GM06990 (cell line): ENCODE measurements around the gene KCNK1.

ENCODE experiments used
- DNase-seq: peaks from one replicate; pipeline ENCODE4 v3.0.0-alpha.2; 2011; ENCODE audit not compliant: insufficient read length; ENCODE audit errors: extremely low read depth
- H3K27me3 ChIP-seq: replicated peaks from 2 replicates; pipeline ENCODE4 v1.6.0; 2011; ENCODE audit warnings: low read length; ENCODE audit not compliant: control insufficient read depth, insufficient read depth
- H3K36me3 ChIP-seq: 2 replicates; pipeline ENCODE4 v1.5.1; 2011; ENCODE audit warnings: low read length; ENCODE audit not compliant: control insufficient read depth, insufficient read depth
- H3K4me3 ChIP-seq: replicated peaks from 2 replicates; pipeline ENCODE4 v1.5.1; 2011; ENCODE audit warnings: low read depth, mild to moderate bottlenecking, control low read depth, low read length
- TF ChIP-seq, protein P1 (sequence below): IDR thresholded peaks from 2 replicates; pipeline ENCODE4 v1.5.1; 2011; ENCODE audit warnings: low read length, control low read depth, mild to moderate bottlenecking, inconsistent platforms; ENCODE audit not compliant: insufficient read depth, poor library complexity, severe bottlenecking

Gene KCNK1

DNA sequence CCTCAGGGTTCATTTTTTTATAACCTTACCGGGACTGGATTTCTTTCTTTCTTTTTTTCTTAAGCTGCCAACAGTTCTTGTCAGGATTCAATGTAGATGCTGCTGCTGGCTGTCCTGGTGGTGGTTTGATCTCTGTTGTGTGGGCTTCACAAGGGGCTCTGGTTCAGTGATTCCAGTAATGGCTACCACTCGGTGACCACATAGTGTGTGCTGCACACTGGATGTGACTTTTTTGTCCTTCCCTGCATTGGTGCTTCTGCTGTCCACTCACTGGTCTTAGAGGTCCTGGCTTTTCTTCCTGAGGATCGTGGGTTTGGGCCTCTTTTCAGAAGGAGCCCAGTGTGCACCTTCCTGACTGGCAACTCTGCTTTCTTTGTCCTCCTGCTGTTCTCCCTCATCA lies 18.5 kb downstream of the KCNK1 start:
- TF ChIP-seq, protein P1, sequence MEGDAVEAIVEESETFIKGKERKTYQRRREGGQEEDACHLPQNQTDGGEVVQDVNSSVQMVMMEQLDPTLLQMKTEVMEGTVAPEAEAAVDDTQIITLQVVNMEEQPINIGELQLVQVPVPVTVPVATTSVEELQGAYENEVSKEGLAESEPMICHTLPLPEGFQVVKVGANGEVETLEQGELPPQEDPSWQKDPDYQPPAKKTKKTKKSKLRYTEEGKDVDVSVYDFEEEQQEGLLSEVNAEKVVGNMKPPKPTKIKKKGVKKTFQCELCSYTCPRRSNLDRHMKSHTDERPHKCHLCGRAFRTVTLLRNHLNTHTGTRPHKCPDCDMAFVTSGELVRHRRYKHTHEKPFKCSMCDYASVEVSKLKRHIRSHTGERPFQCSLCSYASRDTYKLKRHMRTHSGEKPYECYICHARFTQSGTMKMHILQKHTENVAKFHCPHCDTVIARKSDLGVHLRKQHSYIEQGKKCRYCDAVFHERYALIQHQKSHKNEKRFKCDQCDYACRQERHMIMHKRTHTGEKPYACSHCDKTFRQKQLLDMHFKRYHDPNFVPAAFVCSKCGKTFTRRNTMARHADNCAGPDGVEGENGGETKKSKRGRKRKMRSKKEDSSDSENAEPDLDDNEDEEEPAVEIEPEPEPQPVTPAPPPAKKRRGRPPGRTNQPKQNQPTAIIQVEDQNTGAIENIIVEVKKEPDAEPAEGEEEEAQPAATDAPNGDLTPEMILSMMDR, result no peak
- no peaks in the 10 kb centered on the region for H3K36me3 ChIP-seq
- H3K4me3 ChIP-seq, result no peak overlapping the region
- H3K27me3 ChIP-seq, result no peaks in the 10 kb centered on the region
- no peak for DNase-seq

DNA sequence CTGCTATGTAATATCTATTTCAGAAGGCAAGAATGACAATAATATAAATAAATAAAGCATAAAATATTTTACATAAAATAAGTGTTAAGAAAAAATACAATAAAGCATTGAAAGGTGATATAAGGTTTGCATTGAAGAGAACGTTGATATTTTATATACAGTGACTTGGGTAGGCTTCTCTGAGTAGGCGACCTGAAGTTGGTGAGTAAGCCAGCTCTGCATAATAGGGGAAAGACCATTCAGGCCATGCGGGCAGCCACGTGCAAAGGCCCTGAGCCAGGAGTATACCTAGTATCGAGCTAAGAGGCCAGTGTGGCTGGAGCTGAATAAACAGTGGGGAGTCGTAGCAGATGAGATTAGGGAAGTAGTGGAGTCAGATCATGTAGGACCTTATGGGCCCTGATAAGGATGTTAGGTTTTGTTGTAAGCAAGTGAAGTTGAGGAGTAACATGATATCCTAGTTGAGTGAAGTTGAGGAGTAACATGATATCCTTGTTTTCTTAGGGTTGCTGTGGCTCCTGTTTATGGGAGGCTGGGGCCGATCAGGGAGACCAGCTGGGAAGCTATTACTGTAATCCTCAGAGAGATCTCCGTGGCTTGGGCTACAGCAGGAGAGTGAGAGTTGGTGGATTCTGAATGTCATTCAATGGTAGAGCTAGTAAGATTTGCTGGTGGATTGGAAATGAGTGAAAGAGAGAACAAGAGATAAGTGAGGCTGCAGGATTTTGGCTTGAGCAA lies 22.0 kb downstream of the KCNK1 start:
- TF ChIP-seq, protein P1, result no peak
- no peak overlapping the region for H3K4me3 ChIP-seq
- no peaks in the 10 kb centered on the region for H3K36me3 ChIP-seq
- H3K27me3 ChIP-seq, result no peaks in the 10 kb centered on the region
- no peak for DNase-seq

DNA sequence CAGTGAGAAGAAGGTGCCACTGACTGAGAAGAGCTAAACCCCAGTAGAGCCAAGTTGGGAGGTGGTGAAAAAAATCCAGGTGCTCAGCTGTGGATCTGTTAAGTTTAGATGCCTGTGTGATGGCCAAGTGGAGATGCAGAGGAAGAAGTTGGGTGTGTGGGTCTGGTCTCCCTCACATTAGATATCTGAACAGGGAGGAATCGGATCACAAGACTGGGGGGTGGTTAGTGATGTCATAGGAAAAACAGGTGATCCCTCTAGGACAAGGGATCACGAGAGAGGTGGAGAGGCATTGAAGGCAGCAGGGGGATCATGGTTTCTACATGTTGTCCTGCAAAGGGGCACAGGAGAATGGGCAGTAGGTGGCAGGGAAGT lies 22.6 kb downstream of the KCNK1 start:
- TF ChIP-seq, protein P1, result no peak
- Histone ChIP-seq H3K36me3 (no peaks in the 10 kb centered on the region), H3K4me3 (no peak overlapping the region), H3K27me3 (no peaks in the 10 kb centered on the region)
- DNase-seq, result no peak

DNA sequence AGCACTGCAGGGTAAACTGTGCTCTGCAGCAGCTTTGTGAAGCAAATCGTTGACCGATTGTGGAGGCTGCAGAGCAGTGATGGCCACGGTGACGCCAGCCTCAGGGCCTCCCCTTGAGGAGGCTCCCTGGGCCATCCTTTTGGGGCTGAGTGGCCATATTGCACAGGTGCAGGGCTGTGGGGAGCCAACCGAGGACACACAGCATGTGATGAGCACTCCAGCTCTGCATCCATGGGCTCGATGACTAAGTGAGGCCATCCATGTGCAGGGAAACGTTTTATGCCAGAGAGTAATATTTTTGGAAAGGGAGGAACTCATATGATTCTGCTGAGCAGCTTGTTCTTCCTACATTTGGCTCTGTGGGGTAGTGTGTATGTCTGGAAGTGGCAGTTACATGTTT lies 24.6 kb downstream of the KCNK1 start:
- no peak for DNase-seq
- H3K4me3 ChIP-seq, result no peak overlapping the region
- no peaks in the 10 kb centered on the region for H3K36me3 ChIP-seq
- TF ChIP-seq, protein P1, result no peak
- H3K27me3 ChIP-seq, result no peaks in the 10 kb centered on the region

DNA sequence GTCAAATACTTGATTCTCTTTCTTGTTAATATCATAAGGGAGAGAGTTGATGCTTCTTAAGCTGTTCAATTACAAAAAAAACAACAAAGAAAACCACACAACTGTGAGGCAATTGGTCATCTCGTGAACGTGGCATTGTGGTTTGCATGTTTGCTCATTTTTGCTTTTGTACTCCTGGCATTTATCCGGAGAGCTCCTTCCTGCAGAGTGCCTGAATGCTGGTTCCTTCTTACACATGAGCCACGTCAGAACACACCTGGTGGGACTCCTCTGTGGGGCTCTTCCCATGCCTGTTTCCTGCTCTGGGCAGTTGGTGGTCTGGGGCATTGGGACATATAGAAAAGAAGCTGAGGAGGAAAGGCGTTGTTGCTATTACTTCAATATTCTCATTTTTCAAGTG lies 25.7 kb downstream of the KCNK1 start:
- Histone ChIP-seq H3K36me3 (no peaks in the 10 kb centered on the region), H3K27me3 (no peaks in the 10 kb centered on the region), H3K4me3 (no peak overlapping the region)
- TF ChIP-seq, protein P1, result no peak
- DNase-seq, result peak; percentile 19

DNA sequence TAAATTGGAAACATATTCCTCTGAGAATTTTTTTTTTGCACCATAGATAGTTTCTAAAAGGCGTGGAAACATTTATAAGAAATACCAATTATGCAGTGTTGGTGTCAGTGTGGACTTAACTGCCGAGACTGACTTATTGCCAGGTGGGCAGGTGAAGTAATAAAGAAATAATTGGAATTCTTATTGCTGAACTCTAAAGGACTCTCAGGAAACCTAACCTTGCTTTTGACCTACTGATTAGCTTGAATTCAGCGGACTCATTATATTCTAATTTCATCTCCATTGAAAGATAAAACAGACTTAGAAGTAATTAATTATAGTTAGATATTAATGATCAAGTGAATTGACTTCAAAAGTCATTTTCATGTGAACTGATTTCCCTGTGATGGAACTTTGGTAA lies 26.3 kb downstream of the KCNK1 start:
- TF ChIP-seq, protein P1, result no peak
- no peak for DNase-seq
- H3K4me3 ChIP-seq, result no peak overlapping the region
- no peaks in the 10 kb centered on the region for H3K36me3 ChIP-seq
- no peaks in the 10 kb centered on the region for H3K27me3 ChIP-seq
